PC-3 (cell line): Measurements from ENCODE around the gene OR2AG2. TPM values are rescaled to one million over a fixed set of nuclear protein-coding genes. Genes with fewer than 3 reads are reported as not detected.
A peak's percentile ranks its signal among the peaks of the same experiment; 100 is the strongest.

Experiments
- ATAC-seq: fragments of 200-7000 bp; cut with Tn5 transposase; 2 replicates; pipeline ENCODE4 v1.9.1; 2020; ENCODE audit warnings: mild to moderate bottlenecking, moderate library complexity
- BruUV-seq: library from RNA; stranded (reverse); fragments of 400-500 nt; replicated peaks from 2 replicates; lab custom pipeline; 2021; lab: Mats Ljungman, UMichigan
- CTCF ChIA-PET: fragments of 300-600 bp; sonication (Branson Sonifier 250); formaldehyde crosslinking; loops from one replicate; lab custom pipeline; 2022; ENCODE audit warnings: antibody characterized with exemption; lab: Charles Lee
- POLR2A ChIA-PET: fragments of 300-600 bp; sonication (Branson Sonifier 250); formaldehyde crosslinking; loops from one replicate; lab custom pipeline; 2022; ENCODE audit warnings: antibody characterized with exemption; ENCODE audit not compliant: unreplicated experiment; lab: Charles Lee
- DNase-seq: peaks from one replicate; pipeline ENCODE4 v3.0.0-alpha.2; 2015
- H2AFZ ChIP-seq: fragments of 300-600 bp; sonication (generic); 2 replicates; pipeline ENCODE4 v1.6.0; 2016; ENCODE audit warnings: antibody characterized with exemption, low read length
- H3F3A ChIP-seq: fragments of 300-600 bp; sonication (generic); one replicate; pipeline ENCODE4 v1.6.0; 2017; ENCODE audit warnings: antibody characterized with exemption, low read length, control low read depth, mild to moderate bottlenecking; ENCODE audit not compliant: unreplicated experiment
- H3K27ac ChIP-seq: fragments of 300-600 bp; sonication (generic); 2 replicates; pipeline ENCODE4 v1.5.1; 2016; ENCODE audit warnings: mild to moderate bottlenecking, low read length
- H3K27me3 ChIP-seq: fragments of 300-600 bp; sonication (generic); 2 replicates; pipeline ENCODE4 v1.6.1; 2016; ENCODE audit warnings: low read length, mixed read lengths
- H3K36me3 ChIP-seq: fragments of 300-600 bp; sonication (generic); 2 replicates; pipeline ENCODE4 v1.6.1; 2016; ENCODE audit warnings: low read depth, mixed run types, low read length, mixed read lengths
- H3K4me1 ChIP-seq: fragments of 300-600 bp; sonication (generic); 2 replicates; pipeline ENCODE4 v1.5.1; 2016; ENCODE audit warnings: low read length; ENCODE audit not compliant: insufficient read depth
- H3K4me2 ChIP-seq: fragments of 300-600 bp; sonication (generic); 2 replicates; pipeline ENCODE4 v1.6.0; 2016; ENCODE audit warnings: low read length
- H3K4me3 ChIP-seq: fragments of 300-600 bp; sonication (generic); 2 replicates; pipeline ENCODE4 v1.5.1; 2016; ENCODE audit warnings: mild to moderate bottlenecking, low read length, mixed read lengths
- H3K79me2 ChIP-seq: fragments of 300-600 bp; sonication (generic); 2 replicates; pipeline ENCODE4 v1.6.1; 2017; ENCODE audit warnings: low read length, mixed read lengths
- H3K9ac ChIP-seq: fragments of 300-600 bp; sonication (generic); 2 replicates; pipeline ENCODE4 v1.6.0; 2016; ENCODE audit warnings: mild to moderate bottlenecking, low read length
- H3K9me2 ChIP-seq: fragments of 300-600 bp; sonication (generic); replicated peaks from 2 replicates; pipeline ENCODE4 v1.6.1; 2016; ENCODE audit warnings: mixed run types, low read length, mixed read lengths
- H3K9me3 ChIP-seq: fragments of 300-600 bp; sonication (generic); 2 replicates; pipeline ENCODE4 v1.6.1; 2016; ENCODE audit warnings: low read length, mixed read lengths
- H4K20me1 ChIP-seq: fragments of 300-600 bp; sonication (generic); 2 replicates; pipeline ENCODE4 v1.6.1; 2016; ENCODE audit warnings: low read length, mixed read lengths
- EZH2 ChIP-seq: fragments of 300-600 bp; sonication (generic); IDR thresholded peaks from one replicate; pipeline ENCODE4 v1.6.1; 2017; ENCODE audit warnings: antibody characterized with exemption, mild to moderate bottlenecking, low read length; ENCODE audit not compliant: unreplicated experiment
- EZH2phosphoT487 ChIP-seq: fragments of 300-600 bp; sonication (generic); IDR thresholded peaks from 2 replicates; pipeline ENCODE4 v1.6.1; 2018; ENCODE audit warnings: mild to moderate bottlenecking, antibody characterized with exemption, low read length, borderline replicate concordance
- intact Hi-C: fragments of 100-400 bp; cut with micrococcal nuclease; formaldehyde crosslinking; loops from 2 replicates; pipeline ENCODE4 v1.9.0; 2023
- total RNA-seq: library from RNA; depleted of rRNA; stranded (reverse); fragments of >200 nt; gene quantifications from 2 replicates; pipeline ENCODE4 v1.2.3, GENCODE V29; 2014
- TF ChIP-seq, protein P1 (sequence below): fragments of 300-600 bp; sonication (generic); conservative IDR thresholded peaks from 2 replicates; pipeline ENCODE4 v1.5.1; 2017; ENCODE audit warnings: antibody characterized with exemption, low read depth, mild to moderate bottlenecking, low read length

OR2AG2 gene
- total RNA-seq, 1 experiment from 2014 or later = 0.15 TPM

DNA sequence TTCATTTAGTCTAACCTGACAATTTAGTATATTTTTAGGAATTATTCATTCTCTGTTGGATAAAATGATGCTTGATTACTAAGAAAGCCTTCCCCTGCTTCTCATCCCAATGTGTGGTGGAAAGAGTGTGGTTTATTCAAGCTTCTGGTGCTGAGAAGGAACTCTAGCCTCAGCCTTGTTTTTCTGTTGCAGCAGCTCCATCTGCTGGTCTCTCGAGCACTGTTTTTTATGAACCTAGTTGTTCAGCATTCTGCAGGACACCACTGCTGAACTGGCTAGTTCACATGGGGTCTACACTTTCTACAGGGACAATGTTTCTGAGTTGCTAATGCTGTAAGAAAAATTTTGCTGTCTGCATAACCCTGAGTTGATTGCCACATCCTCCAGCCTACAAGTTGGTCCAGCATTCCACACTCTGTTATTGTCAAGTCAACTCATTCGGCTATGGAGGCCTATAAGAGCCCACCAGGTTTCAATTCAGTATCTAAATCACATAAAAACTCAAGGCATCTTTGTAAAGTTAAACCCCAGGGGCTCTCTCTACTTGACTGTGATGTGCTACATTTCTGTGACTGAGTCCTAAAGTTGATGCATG is 14.3 kb downstream of the OR2AG2 start:
- H2AFZ ChIP-seq = no peak overlapping the region
- peak; percentile 89 for ATAC-seq
- H3K4me2 ChIP-seq = no peak overlapping the region
- ChIA-PET CTCF (interaction anchor here (0.6 to 1.0 kb wide), 6 partner anchors 38 to 1212 kb away, joined by 3 to 6 read pairs (median 3); no protein-coding TSS in a partner anchor), POLR2A (no interaction called here)
- TF ChIP-seq EZH2 = no peak
- TF ChIP-seq, protein P1, sequence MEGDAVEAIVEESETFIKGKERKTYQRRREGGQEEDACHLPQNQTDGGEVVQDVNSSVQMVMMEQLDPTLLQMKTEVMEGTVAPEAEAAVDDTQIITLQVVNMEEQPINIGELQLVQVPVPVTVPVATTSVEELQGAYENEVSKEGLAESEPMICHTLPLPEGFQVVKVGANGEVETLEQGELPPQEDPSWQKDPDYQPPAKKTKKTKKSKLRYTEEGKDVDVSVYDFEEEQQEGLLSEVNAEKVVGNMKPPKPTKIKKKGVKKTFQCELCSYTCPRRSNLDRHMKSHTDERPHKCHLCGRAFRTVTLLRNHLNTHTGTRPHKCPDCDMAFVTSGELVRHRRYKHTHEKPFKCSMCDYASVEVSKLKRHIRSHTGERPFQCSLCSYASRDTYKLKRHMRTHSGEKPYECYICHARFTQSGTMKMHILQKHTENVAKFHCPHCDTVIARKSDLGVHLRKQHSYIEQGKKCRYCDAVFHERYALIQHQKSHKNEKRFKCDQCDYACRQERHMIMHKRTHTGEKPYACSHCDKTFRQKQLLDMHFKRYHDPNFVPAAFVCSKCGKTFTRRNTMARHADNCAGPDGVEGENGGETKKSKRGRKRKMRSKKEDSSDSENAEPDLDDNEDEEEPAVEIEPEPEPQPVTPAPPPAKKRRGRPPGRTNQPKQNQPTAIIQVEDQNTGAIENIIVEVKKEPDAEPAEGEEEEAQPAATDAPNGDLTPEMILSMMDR = peak; percentile 62
- H3K4me3 ChIP-seq = no peak overlapping the region
- H3K27me3 ChIP-seq = no peaks in the 10 kb centered on the region
- H3K27ac ChIP-seq = no peak overlapping the region
- intact Hi-C loops = loop anchor here (1.0 kb wide), 3 partner anchors 20 to 378 kb away; no protein-coding TSS in a partner anchor
- H3F3A ChIP-seq = no peaks in the 10 kb centered on the region
- H3K79me2 ChIP-seq = no peaks in the 10 kb centered on the region
- H3K9me2 ChIP-seq = no peaks in the 10 kb centered on the region
- H3K9me3 ChIP-seq = no peaks in the 10 kb centered on the region
- BruUV-seq = no TSS peak
- H3K36me3 ChIP-seq = no peaks in the 10 kb centered on the region
- H3K9ac ChIP-seq = no peak overlapping the region
- peak; percentile 58 for DNase-seq
- no peaks in the 10 kb centered on the region for H3K4me1 ChIP-seq
- H4K20me1 ChIP-seq = no peaks in the 10 kb centered on the region

GRCh38 chr11:6755953-6756347 is 15.8 kb downstream of the OR2AG2 start:
- TF ChIP-seq EZH2phosphoT487 = no peak
- TF ChIP-seq EZH2 = no peak
- TF ChIP-seq, protein P1 = no peak
- H3K4me1 ChIP-seq = no peaks in the 10 kb centered on the region
- no peaks in the 10 kb centered on the region for H3K27me3 ChIP-seq
- H2AFZ ChIP-seq = no peak overlapping the region
- BruUV-seq = no TSS peak
- H3K36me3 ChIP-seq = no peaks in the 10 kb centered on the region
- no peak overlapping the region for H3K4me3 ChIP-seq
- H3K27ac ChIP-seq = no peak overlapping the region
- POLR2A ChIA-PET = no interaction called here
- no peak overlapping the region for H3K9ac ChIP-seq
- H3K4me2 ChIP-seq = no peak overlapping the region
- H4K20me1 ChIP-seq = no peaks in the 10 kb centered on the region
- DNase-seq (no peak), ATAC-seq (no peak)
- intact Hi-C loops = no loop called here
- CTCF ChIA-PET = interaction anchor here (0.9 kb wide), 1 partner anchor 18 kb away, joined by 4 read pairs; no protein-coding TSS in a partner anchor
- no peaks in the 10 kb centered on the region for H3K9me3 ChIP-seq
- no peaks in the 10 kb centered on the region for H3K79me2 ChIP-seq
- no peaks in the 10 kb centered on the region for H3K9me2 ChIP-seq
- no peaks in the 10 kb centered on the region for H3F3A ChIP-seq

DNA sequence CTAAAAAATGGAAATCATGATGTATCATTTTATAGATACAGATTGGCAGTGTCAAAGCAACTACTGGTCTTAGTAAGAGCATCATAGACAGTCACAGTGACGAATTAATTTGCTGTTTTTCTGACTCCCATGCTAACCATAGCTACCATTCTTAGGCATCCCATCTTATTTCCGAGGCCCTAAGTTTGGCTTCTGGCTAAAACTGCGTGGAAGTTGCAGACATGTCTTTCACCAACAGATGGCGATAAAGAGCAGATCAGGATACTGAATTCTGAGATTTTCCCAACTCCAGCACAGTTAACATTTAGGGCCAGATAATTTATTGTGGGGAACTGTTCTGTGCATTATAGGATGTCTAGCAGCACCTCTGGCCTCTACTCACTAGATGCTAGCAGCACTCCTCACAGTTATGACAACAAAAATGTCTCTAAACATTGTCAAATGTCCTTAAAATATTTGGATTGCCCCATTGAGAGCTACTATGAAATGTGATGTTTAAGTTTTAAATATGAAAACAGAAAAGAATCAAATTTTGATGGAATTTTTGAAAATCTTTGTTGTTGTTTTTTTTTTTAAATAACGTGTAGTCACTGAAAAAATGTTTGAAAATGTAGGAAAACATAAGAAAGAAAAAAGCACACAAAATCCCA is 16.3 kb downstream of the OR2AG2 start:
- no peak for TF ChIP-seq EZH2
- TF ChIP-seq, protein P1 = peak; percentile 80
- POLR2A ChIA-PET = no interaction called here
- peak; percentile 60 for DNase-seq

More for the DNA sequence above, 16.3 kb downstream of the OR2AG2 start:
- no TSS peak for BruUV-seq
- Histone ChIP-seq H3K9ac (no peak overlapping the region), H3K4me1 (no peaks in the 10 kb centered on the region), H2AFZ (no peak overlapping the region), H4K20me1 (no peaks in the 10 kb centered on the region), H3K9me3 (no peaks in the 10 kb centered on the region), H3K27ac (no peak overlapping the region), H3K27me3 (no peaks in the 10 kb centered on the region), H3F3A (no peaks in the 10 kb centered on the region), H3K79me2 (no peaks in the 10 kb centered on the region), H3K4me2 (no peak overlapping the region), H3K4me3 (no peak overlapping the region), H3K36me3 (no peaks in the 10 kb centered on the region), H3K9me2 (no peaks in the 10 kb centered on the region)
- ATAC-seq = peak; percentile 61
- intact Hi-C loops = no loop called here
- CTCF ChIA-PET = interaction anchor here (0.6 to 0.9 kb wide), 3 partner anchors 18 to 136 kb away, joined by 3 to 5 read pairs (median 4); partner anchors contain the start of gene TPP1
